Measurements from ENCODE around the gene PPARD. TPM values are rescaled to one million over a fixed set of nuclear protein-coding genes. Genes with fewer than 3 reads are reported as not detected.

PPARD gene
- total RNA-seq, 2 donors from 2014 or later, result 38.1 to 41.8 TPM

GRCh38 chr6:35360349-35361138 is 18.2 kb downstream of the PPARD start:
- Histone ChIP-seq H3K9me3 (no peaks in the 10 kb centered on the region), H3K27me3 (no peaks in the 10 kb centered on the region), H3K9ac (ENCODE audit: low read depth in 2 of 2, low read length in 2 of 2) (no peak overlapping the region), H3K27ac (no peak overlapping the region), H3K36me3 (no peaks in the 10 kb centered on the region), H3K4me1 (no peaks in the 10 kb centered on the region), H3K4me3 (no peak overlapping the region)
- no peak for DNase-seq
- intact Hi-C loops (cut with DNase I), result no loop called here
- no peak for TF ChIP-seq CTCF (IDR thresholded peaks at IDR 0.05)

- Histone ChIP-seq H3K4me3 (no peak overlapping the region), H3K36me3 (no peaks in the 10 kb centered on the region), H3K27ac (no peak overlapping the region), H3K9me3 (no peaks in the 10 kb centered on the region), H3K27me3 (no peaks in the 10 kb centered on the region), H3K4me1 (no peaks in the 10 kb centered on the region), H3K9ac (ENCODE audit: low read depth in 2 of 2, low read length in 2 of 2) (no peak overlapping the region)
- TF ChIP-seq CTCF (IDR thresholded peaks at IDR 0.05), result no peak
- intact Hi-C loops (cut with DNase I), result no loop called here
- DNase-seq, result no peak
Measured at GRCh38 chr6:35362200-35362599, 19.8 kb downstream of the PPARD start.

- H3K9me3 ChIP-seq, result no peaks in the 10 kb centered on the region
- H3K9ac ChIP-seq (ENCODE audit: low read depth in 2 of 2, low read length in 2 of 2), result no peak overlapping the region
- intact Hi-C loops (cut with DNase I), result no loop called here
- H3K36me3 ChIP-seq, result no peaks in the 10 kb centered on the region
- no peak overlapping the region for H3K27ac ChIP-seq
- no peak overlapping the region for H3K4me3 ChIP-seq
- TF ChIP-seq CTCF (IDR thresholded peaks at IDR 0.05), result no peak
- H3K4me1 ChIP-seq, result no peaks in the 10 kb centered on the region
- DNase-seq, result no peak
- no peaks in the 10 kb centered on the region for H3K27me3 ChIP-seq
Measured at GRCh38 chr6:35363293-35363750, 21.0 kb downstream of the PPARD start.

GRCh38 chr6:35365594-35366203 is 23.3 kb downstream of the PPARD start:
- H3K27me3 ChIP-seq, result no peaks in the 10 kb centered on the region
- TF ChIP-seq CTCF (IDR thresholded peaks at IDR 0.05), result no peak
- H3K36me3 ChIP-seq, result no peaks in the 10 kb centered on the region
- no peak for DNase-seq
- H3K4me3 ChIP-seq, result no peak overlapping the region
- no peak overlapping the region for H3K9ac ChIP-seq (ENCODE audit: low read depth in 2 of 2, low read length in 2 of 2)
- H3K9me3 ChIP-seq, result no peaks in the 10 kb centered on the region
- H3K27ac ChIP-seq, result no peak overlapping the region
- H3K4me1 ChIP-seq, result no peaks in the 10 kb centered on the region
- intact Hi-C loops (cut with DNase I), result no loop called here

GRCh38 chr6:35366204-35366596 is 23.8 kb downstream of the PPARD start:
- DNase-seq, result no peak
- TF ChIP-seq CTCF (IDR thresholded peaks at IDR 0.05), result no peak
- H3K9me3 ChIP-seq, result no peaks in the 10 kb centered on the region
- H3K4me1 ChIP-seq, result no peaks in the 10 kb centered on the region
- no peaks in the 10 kb centered on the region for H3K27me3 ChIP-seq
- H3K27ac ChIP-seq, result no peak overlapping the region
- H3K36me3 ChIP-seq, result no peaks in the 10 kb centered on the region
- intact Hi-C loops (cut with DNase I), result no loop called here
- no peak overlapping the region for H3K9ac ChIP-seq (ENCODE audit: low read depth in 2 of 2, low read length in 2 of 2)
- H3K4me3 ChIP-seq, result no peak overlapping the region
